GM23248 (cell line): Measurements from ENCODE around the gene LILRA5. TPM values are rescaled to one million over a fixed set of nuclear protein-coding genes. Genes with fewer than 3 reads are reported as not detected.
"Not testable (repeated sequence)": the region's sequence is repeated elsewhere in the genome, so short reads cannot be mapped to it uniquely, and the experiment has no call there.

Experiments
- DNase-seq: peaks from one replicate; pipeline ENCODE4 v3.0.0-alpha.2; 2015
- H2AFZ ChIP-seq: fragments of 200-600 bp; sonication (generic); 2 replicates; pipeline ENCODE4 v1.6.1; 2016; ENCODE audit warnings: antibody characterized with exemption
- H3F3A ChIP-seq: fragments of 200-600 bp; sonication (generic); 2 replicates; pipeline ENCODE4 v1.6.1; 2016; ENCODE audit warnings: mild to moderate bottlenecking, antibody characterized with exemption, mixed run types; ENCODE audit not compliant: insufficient read depth
- H3K27ac ChIP-seq: fragments of 200-600 bp; sonication (generic); 2 replicates; pipeline ENCODE4 v1.5.1; 2016; ENCODE audit warnings: mild to moderate bottlenecking
- H3K27me3 ChIP-seq: fragments of 200-600 bp; sonication (generic); replicated peaks from 2 replicates; pipeline ENCODE4 v1.6.1; 2016; ENCODE audit warnings: mild to moderate bottlenecking; ENCODE audit not compliant: insufficient read depth
- H3K36me3 ChIP-seq: fragments of 200-600 bp; sonication (generic); 2 replicates; pipeline ENCODE4 v1.6.1; 2016; ENCODE audit warnings: low read depth, mild to moderate bottlenecking
- H3K4me1 ChIP-seq: fragments of 200-600 bp; sonication (generic); 2 replicates; pipeline ENCODE4 v1.6.1; 2016; ENCODE audit warnings: mild to moderate bottlenecking; ENCODE audit not compliant: insufficient read depth
- H3K4me2 ChIP-seq: fragments of 200-600 bp; sonication (generic); one replicate; pipeline ENCODE4 v1.6.1; 2016; ENCODE audit warnings: mild to moderate bottlenecking; ENCODE audit not compliant: unreplicated experiment
- H3K4me3 ChIP-seq: fragments of 200-600 bp; sonication (generic); 2 replicates; pipeline ENCODE4 v1.5.1; 2016; ENCODE audit warnings: mild to moderate bottlenecking
- H3K79me2 ChIP-seq: fragments of 200-600 bp; sonication (generic); 2 replicates; pipeline ENCODE4 v1.6.1; 2016; ENCODE audit warnings: mild to moderate bottlenecking; ENCODE audit not compliant: insufficient read depth
- H3K9ac ChIP-seq: fragments of 200-600 bp; sonication (generic); 2 replicates; pipeline ENCODE4 v1.6.1; 2016; ENCODE audit warnings: mild to moderate bottlenecking
- H3K9me2 ChIP-seq: fragments of 200-600 bp; sonication (generic); 2 replicates; pipeline ENCODE4 v1.6.1; 2016; ENCODE audit warnings: mixed run types, mild to moderate bottlenecking, moderate library complexity; ENCODE audit not compliant: insufficient read depth
- H3K9me3 ChIP-seq: fragments of 200-600 bp; sonication (generic); one replicate; pipeline ENCODE4 v1.6.1; 2017; ENCODE audit warnings: low read depth
- H4K20me1 ChIP-seq: fragments of 200-600 bp; sonication (generic); 2 replicates; pipeline ENCODE4 v1.6.0; 2016; ENCODE audit not compliant: insufficient read depth
- EZH2 ChIP-seq: fragments of 200-600 bp; sonication (generic); IDR thresholded peaks from 2 replicates; pipeline ENCODE4 v1.6.1; 2018; ENCODE audit warnings: antibody characterized with exemption, mild to moderate bottlenecking; ENCODE audit not compliant: insufficient read depth, poor library complexity, severe bottlenecking
- EZH2phosphoT487 ChIP-seq: fragments of 200-600 bp; sonication (generic); IDR thresholded peaks from 2 replicates; pipeline ENCODE4 v1.6.1; 2018; ENCODE audit warnings: antibody characterized with exemption, moderate library complexity, mild to moderate bottlenecking, low read depth; ENCODE audit not compliant: insufficient read depth
- WGBS, 2 experiments: methylation state at CpG; one replicate each; pipeline ENCODE4 v1.1.6; 2015 to 2017; ENCODE audit warnings: low lambda C conversion rate in 2 of 2, low coverage in 1 of 2; ENCODE audit errors: missing lambda C conversion rate in 2 of 2; 5-methylcytosine and 5-hydroxymethylcytosine counted together
- in situ Hi-C: fragments of 300-500 bp; cut with MboI; formaldehyde crosslinking; loops from 2 replicates; pipeline ENCODE4 v1.15.0; 2020
- polyA plus RNA-seq: library from polyadenylated mRNA; unstranded; fragments of >200 nt; fragmentation: Nextera tagmentation; extraction: Ambion mirVana; gene quantifications from 2 replicates; pipeline ENCODE4 v1.2.1, GENCODE V29; 2016
- total RNA-seq: library from RNA; depleted of rRNA; stranded (reverse); fragments of >200 nt; shearing (Covaris generic); gene quantifications from 2 replicates; pipeline ENCODE4 v1.2.3, GENCODE V29; 2014

LILRA5 gene
- total and polyA plus RNA-seq, 2 experiments from 2014 or later, result not detected

- WGBS, 2 experiments, result 28 to 39% methylated on average over 7 to 9 of the region's 9 CpGs
- Histone ChIP-seq H2AFZ (no peak overlapping the region), H3F3A (no peaks in the 10 kb centered on the region), H3K79me2 (no peaks in the 10 kb centered on the region), H3K27me3 (peaks cover 9% of the 10 kb centered on the region), H3K9me3 (no peaks in the 10 kb centered on the region), H3K36me3 (no peaks in the 10 kb centered on the region), H3K9me2 (no peaks in the 10 kb centered on the region), H3K4me1 (no peaks in the 10 kb centered on the region), H3K4me3 (no peak overlapping the region), H3K9ac (no peak overlapping the region), H3K27ac (no peak overlapping the region), H4K20me1 (no peaks in the 10 kb centered on the region), H3K4me2 (no peak overlapping the region)
- no peak for DNase-seq
- TF ChIP-seq EZH2phosphoT487 (no peak), EZH2 (no peak)
- in situ Hi-C loops, result no loop called here
These were observed 37.0 kb downstream of the LILRA5 start for GRCh38 chr19:54275951-54276350.

GRCh38 chr19:54274516-54274915 lies 38.5 kb downstream of the LILRA5 start:
- not testable (repeated sequence) for H4K20me1 ChIP-seq

DNA sequence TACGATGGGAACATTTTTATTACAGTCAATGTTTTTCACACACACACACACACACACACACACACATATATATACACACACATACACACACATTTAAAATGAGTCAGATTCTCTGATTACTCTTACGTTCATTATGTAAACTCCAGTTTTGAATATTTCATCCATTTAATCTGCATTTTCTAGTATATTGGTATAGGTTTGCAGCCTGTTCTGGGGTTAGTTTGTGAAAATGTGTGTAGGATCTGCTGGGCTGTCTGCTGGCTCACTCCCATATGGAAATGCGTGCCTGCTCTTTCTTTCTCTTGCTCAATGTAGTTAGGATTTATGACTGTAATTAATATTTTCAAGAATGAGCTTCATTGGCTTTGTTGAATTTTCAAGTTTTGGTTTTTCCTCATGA lies 39.1 kb downstream of the LILRA5 start:
- 4 to 7% methylated on average over 3 of the region's 3 CpGs for WGBS, 2 experiments
- TF ChIP-seq EZH2 (no peak), EZH2phosphoT487 (no peak)

More at GRCh38 chr19:54274516-54274915, 38.5 kb downstream of the LILRA5 start:
- H2AFZ ChIP-seq, H3K9me3 ChIP-seq, H3K4me3 ChIP-seq, H3K9ac ChIP-seq, H3K79me2 ChIP-seq, H3K4me1 ChIP-seq, H3K27me3 ChIP-seq, in situ Hi-C loops, H3K4me2 ChIP-seq, DNase-seq, H3K36me3 ChIP-seq, H3K9me2 ChIP-seq, H3F3A ChIP-seq, H3K27ac ChIP-seq: not testable (repeated sequence)
- WGBS, 2 experiments, result 25 to 26% methylated on average over 7 to 9 of the region's 9 CpGs

GRCh38 chr19:54272181-54272580 lies 40.8 kb downstream of the LILRA5 start:
- WGBS, 2 experiments, result 10 to 12% methylated on average over 5 of the region's 5 CpGs
- H3K4me3 ChIP-seq, H3K4me1 ChIP-seq, H3K9me2 ChIP-seq, H3K9me3 ChIP-seq, H3F3A ChIP-seq, H3K27ac ChIP-seq, H3K79me2 ChIP-seq, in situ Hi-C loops, H3K9ac ChIP-seq, H3K4me2 ChIP-seq, H4K20me1 ChIP-seq, DNase-seq, H2AFZ ChIP-seq, H3K36me3 ChIP-seq: not testable (repeated sequence)
- peaks cover 27% of the 10 kb centered on the region for H3K27me3 ChIP-seq

More for the DNA sequence above, 39.1 kb downstream of the LILRA5 start:
- no peaks in the 10 kb centered on the region for H3K9me2 ChIP-seq
- H3K27me3 ChIP-seq, result peaks cover 15% of the 10 kb centered on the region
- no peak overlapping the region for H2AFZ ChIP-seq
- in situ Hi-C loops, result no loop called here
- no peak overlapping the region for H3K27ac ChIP-seq
- H3K9ac ChIP-seq, result no peak overlapping the region
- no peak for DNase-seq
- no peaks in the 10 kb centered on the region for H3F3A ChIP-seq
- no peaks in the 10 kb centered on the region for H3K36me3 ChIP-seq
- no peaks in the 10 kb centered on the region for H3K9me3 ChIP-seq
- no peaks in the 10 kb centered on the region for H4K20me1 ChIP-seq
- no peak overlapping the region for H3K4me3 ChIP-seq
- no peaks in the 10 kb centered on the region for H3K79me2 ChIP-seq
- H3K4me1 ChIP-seq, result no peaks in the 10 kb centered on the region
- H3K4me2 ChIP-seq, result no peak overlapping the region

DNA sequence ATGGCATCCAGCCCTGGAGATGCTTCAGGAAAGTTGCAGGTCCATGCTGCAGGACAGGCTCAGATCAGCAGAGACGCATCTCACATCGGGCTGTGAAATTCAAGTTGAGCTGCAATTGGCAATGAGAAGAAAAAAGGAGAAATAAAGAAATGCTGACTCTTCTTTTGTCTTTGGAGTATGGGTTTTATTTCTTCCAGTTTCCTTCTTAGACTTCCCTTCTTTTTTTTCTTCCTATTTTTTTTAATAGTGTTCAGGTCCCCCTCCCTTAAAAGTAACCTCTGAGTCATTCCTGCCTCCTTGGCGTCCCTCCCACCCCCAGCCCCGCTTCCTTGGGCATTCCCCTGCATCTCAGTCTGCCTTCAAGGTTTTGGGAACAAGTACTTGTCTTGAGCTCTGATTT lies 41.4 kb downstream of the LILRA5 start:
- H3K79me2 ChIP-seq, H3K36me3 ChIP-seq, H3K9ac ChIP-seq, H3K4me3 ChIP-seq, DNase-seq, H2AFZ ChIP-seq, H3K9me3 ChIP-seq, H3K9me2 ChIP-seq, H3F3A ChIP-seq, in situ Hi-C loops, H3K4me1 ChIP-seq, H3K4me2 ChIP-seq, H4K20me1 ChIP-seq, H3K27ac ChIP-seq: not testable (repeated sequence)
- WGBS, 2 experiments, result 13 to 27% methylated on average over 3 to 4 of the region's 4 CpGs
- peaks cover 27% of the 10 kb centered on the region for H3K27me3 ChIP-seq
